PC-3 (cell line): ENCODE measurements around the gene SCN7A. TPM values are rescaled to one million over a fixed set of nuclear protein-coding genes. Genes with fewer than 3 reads are reported as not detected.

ENCODE experiments used
- ATAC-seq: fragments of 200-7000 bp; cut with Tn5 transposase; 2 replicates; pipeline ENCODE4 v1.9.1; 2020; ENCODE audit warnings: mild to moderate bottlenecking, moderate library complexity
- BruUV-seq: library from RNA; stranded (reverse); fragments of 400-500 nt; replicated peaks from 2 replicates; lab custom pipeline; 2021; lab: Mats Ljungman, UMichigan
- CTCF ChIA-PET: fragments of 300-600 bp; sonication (Branson Sonifier 250); formaldehyde crosslinking; loops from one replicate; lab custom pipeline; 2022; ENCODE audit warnings: antibody characterized with exemption; lab: Charles Lee
- POLR2A ChIA-PET: fragments of 300-600 bp; sonication (Branson Sonifier 250); formaldehyde crosslinking; loops from one replicate; lab custom pipeline; 2022; ENCODE audit warnings: antibody characterized with exemption; ENCODE audit not compliant: unreplicated experiment; lab: Charles Lee
- DNase-seq: peaks from one replicate; pipeline ENCODE4 v3.0.0-alpha.2; 2015
- H2AFZ ChIP-seq: fragments of 300-600 bp; sonication (generic); 2 replicates; pipeline ENCODE4 v1.6.0; 2016; ENCODE audit warnings: antibody characterized with exemption, low read length
- H3F3A ChIP-seq: fragments of 300-600 bp; sonication (generic); one replicate; pipeline ENCODE4 v1.6.0; 2017; ENCODE audit warnings: antibody characterized with exemption, low read length, control low read depth, mild to moderate bottlenecking; ENCODE audit not compliant: unreplicated experiment
- H3K27ac ChIP-seq: fragments of 300-600 bp; sonication (generic); 2 replicates; pipeline ENCODE4 v1.5.1; 2016; ENCODE audit warnings: mild to moderate bottlenecking, low read length
- H3K27me3 ChIP-seq: fragments of 300-600 bp; sonication (generic); 2 replicates; pipeline ENCODE4 v1.6.1; 2016; ENCODE audit warnings: low read length, mixed read lengths
- H3K36me3 ChIP-seq: fragments of 300-600 bp; sonication (generic); 2 replicates; pipeline ENCODE4 v1.6.1; 2016; ENCODE audit warnings: low read depth, mixed run types, low read length, mixed read lengths
- H3K4me1 ChIP-seq: fragments of 300-600 bp; sonication (generic); 2 replicates; pipeline ENCODE4 v1.5.1; 2016; ENCODE audit warnings: low read length; ENCODE audit not compliant: insufficient read depth
- H3K4me2 ChIP-seq: fragments of 300-600 bp; sonication (generic); 2 replicates; pipeline ENCODE4 v1.6.0; 2016; ENCODE audit warnings: low read length
- H3K4me3 ChIP-seq: fragments of 300-600 bp; sonication (generic); 2 replicates; pipeline ENCODE4 v1.5.1; 2016; ENCODE audit warnings: mild to moderate bottlenecking, low read length, mixed read lengths
- H3K79me2 ChIP-seq: fragments of 300-600 bp; sonication (generic); 2 replicates; pipeline ENCODE4 v1.6.1; 2017; ENCODE audit warnings: low read length, mixed read lengths
- H3K9ac ChIP-seq: fragments of 300-600 bp; sonication (generic); 2 replicates; pipeline ENCODE4 v1.6.0; 2016; ENCODE audit warnings: mild to moderate bottlenecking, low read length
- H3K9me2 ChIP-seq: fragments of 300-600 bp; sonication (generic); replicated peaks from 2 replicates; pipeline ENCODE4 v1.6.1; 2016; ENCODE audit warnings: mixed run types, low read length, mixed read lengths
- H3K9me3 ChIP-seq: fragments of 300-600 bp; sonication (generic); 2 replicates; pipeline ENCODE4 v1.6.1; 2016; ENCODE audit warnings: low read length, mixed read lengths
- H4K20me1 ChIP-seq: fragments of 300-600 bp; sonication (generic); 2 replicates; pipeline ENCODE4 v1.6.1; 2016; ENCODE audit warnings: low read length, mixed read lengths
- EZH2 ChIP-seq: fragments of 300-600 bp; sonication (generic); IDR thresholded peaks from one replicate; pipeline ENCODE4 v1.6.1; 2017; ENCODE audit warnings: antibody characterized with exemption, mild to moderate bottlenecking, low read length; ENCODE audit not compliant: unreplicated experiment
- EZH2phosphoT487 ChIP-seq: fragments of 300-600 bp; sonication (generic); IDR thresholded peaks from 2 replicates; pipeline ENCODE4 v1.6.1; 2018; ENCODE audit warnings: mild to moderate bottlenecking, antibody characterized with exemption, low read length, borderline replicate concordance
- intact Hi-C: fragments of 100-400 bp; cut with micrococcal nuclease; formaldehyde crosslinking; loops from 2 replicates; pipeline ENCODE4 v1.9.0; 2023
- total RNA-seq: library from RNA; depleted of rRNA; stranded (reverse); fragments of >200 nt; gene quantifications from 2 replicates; pipeline ENCODE4 v1.2.3, GENCODE V29; 2014
- TF ChIP-seq, protein P1 (sequence below): fragments of 300-600 bp; sonication (generic); conservative IDR thresholded peaks from 2 replicates; pipeline ENCODE4 v1.5.1; 2017; ENCODE audit warnings: antibody characterized with exemption, low read depth, mild to moderate bottlenecking, low read length

Gene SCN7A
- total RNA-seq, 1 experiment from 2014 or later, result not detected

DNA sequence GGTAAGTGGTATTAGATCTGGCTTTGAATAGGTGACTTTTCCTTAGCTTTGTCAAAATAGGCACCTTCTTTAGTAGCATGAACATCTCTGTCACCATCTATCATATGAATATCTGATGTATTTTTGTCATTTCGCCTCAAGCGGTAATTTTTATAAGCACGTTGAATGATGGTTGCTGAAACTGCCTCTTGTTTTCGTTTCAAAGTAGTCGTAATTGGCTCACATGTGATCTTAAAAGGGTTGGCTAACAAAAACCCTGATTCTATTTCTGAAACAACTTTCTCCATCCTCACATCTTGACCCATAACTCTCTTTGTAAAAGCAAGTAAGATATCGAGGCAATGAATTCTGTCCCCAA, 88.5 kb downstream of the SCN7A start:
- POLR2A ChIA-PET, result no interaction called here
- Histone ChIP-seq H3K4me2 (no peak overlapping the region), H4K20me1 (no peaks in the 10 kb centered on the region), H3K27ac (no peak overlapping the region), H3K9ac (no peak overlapping the region), H3K36me3 (no peaks in the 10 kb centered on the region), H3K27me3 (peaks cover 7% of the 10 kb centered on the region; the same call in 1 of the 2 replicates), H3K9me3 (no peaks in the 10 kb centered on the region), H3K9me2 (no peaks in the 10 kb centered on the region), H2AFZ (no peak overlapping the region), H3K79me2 (no peaks in the 10 kb centered on the region), H3K4me3 (no peak overlapping the region), H3K4me1 (peaks cover under 1% of the 10 kb centered on the region; the same call in 1 of the 2 replicates), H3F3A (no peaks in the 10 kb centered on the region)
- DNase-seq (no peak), ATAC-seq (no peak)
- TF ChIP-seq EZH2phosphoT487 (no peak), EZH2 (no peak)
- TF ChIP-seq, protein P1, sequence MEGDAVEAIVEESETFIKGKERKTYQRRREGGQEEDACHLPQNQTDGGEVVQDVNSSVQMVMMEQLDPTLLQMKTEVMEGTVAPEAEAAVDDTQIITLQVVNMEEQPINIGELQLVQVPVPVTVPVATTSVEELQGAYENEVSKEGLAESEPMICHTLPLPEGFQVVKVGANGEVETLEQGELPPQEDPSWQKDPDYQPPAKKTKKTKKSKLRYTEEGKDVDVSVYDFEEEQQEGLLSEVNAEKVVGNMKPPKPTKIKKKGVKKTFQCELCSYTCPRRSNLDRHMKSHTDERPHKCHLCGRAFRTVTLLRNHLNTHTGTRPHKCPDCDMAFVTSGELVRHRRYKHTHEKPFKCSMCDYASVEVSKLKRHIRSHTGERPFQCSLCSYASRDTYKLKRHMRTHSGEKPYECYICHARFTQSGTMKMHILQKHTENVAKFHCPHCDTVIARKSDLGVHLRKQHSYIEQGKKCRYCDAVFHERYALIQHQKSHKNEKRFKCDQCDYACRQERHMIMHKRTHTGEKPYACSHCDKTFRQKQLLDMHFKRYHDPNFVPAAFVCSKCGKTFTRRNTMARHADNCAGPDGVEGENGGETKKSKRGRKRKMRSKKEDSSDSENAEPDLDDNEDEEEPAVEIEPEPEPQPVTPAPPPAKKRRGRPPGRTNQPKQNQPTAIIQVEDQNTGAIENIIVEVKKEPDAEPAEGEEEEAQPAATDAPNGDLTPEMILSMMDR, result no peak
- CTCF ChIA-PET, result no interaction called here
- intact Hi-C loops, result no loop called here
- BruUV-seq, result no TSS peak

DNA sequence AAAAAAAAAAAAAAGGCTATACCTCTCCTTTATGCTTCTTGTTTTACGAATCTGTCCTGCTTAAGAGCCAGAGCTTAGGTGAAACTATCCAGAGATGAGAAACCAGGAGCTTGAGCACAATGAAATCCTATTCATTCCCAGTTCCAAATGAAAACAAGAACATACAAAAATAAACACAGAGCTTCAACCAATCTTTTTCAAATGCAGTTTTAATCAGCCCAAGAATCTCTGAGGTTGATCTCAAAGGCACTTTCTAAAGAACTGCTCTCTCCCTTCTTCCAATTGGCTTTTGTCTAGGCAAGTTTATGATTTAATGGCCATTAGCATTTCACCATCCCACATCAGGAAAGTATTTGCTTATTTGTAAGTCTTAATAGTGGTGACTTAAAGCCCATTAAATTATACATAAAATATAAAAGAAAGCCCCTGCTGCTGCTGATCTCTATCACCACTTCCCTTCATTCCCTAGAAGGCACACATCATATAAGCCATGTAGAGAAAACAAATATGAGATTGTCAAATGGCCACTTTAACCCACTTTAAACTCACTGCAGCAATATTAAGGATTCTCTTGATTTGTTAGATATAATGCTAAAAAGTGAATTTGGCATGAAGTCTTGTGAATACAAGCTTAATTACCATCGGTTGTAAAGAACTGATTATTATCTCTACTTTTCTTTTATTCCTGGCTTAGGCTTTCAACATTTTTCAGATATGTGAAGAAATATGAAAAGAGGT, 89.0 kb downstream of the SCN7A start:
- H3K36me3 ChIP-seq, result no peaks in the 10 kb centered on the region
- no peak overlapping the region for H2AFZ ChIP-seq
- TF ChIP-seq EZH2phosphoT487, result no peak
- TF ChIP-seq, protein P1, result no peak
- TF ChIP-seq EZH2, result no peak
- intact Hi-C loops, result no loop called here
- no peaks in the 10 kb centered on the region for H3K4me1 ChIP-seq
- H3K9me3 ChIP-seq, result no peaks in the 10 kb centered on the region
- no peak for DNase-seq
- no peaks in the 10 kb centered on the region for H4K20me1 ChIP-seq
- H3K27me3 ChIP-seq, result peaks cover 7% of the 10 kb centered on the region; the same call in 1 of the 2 replicates
- H3K4me3 ChIP-seq, result no peak overlapping the region
- H3K9me2 ChIP-seq, result no peaks in the 10 kb centered on the region
- no TSS peak for BruUV-seq
- CTCF ChIA-PET, result interaction anchor here (0.6 kb wide), 1 partner anchor 277 kb away, joined by 5 read pairs; the partner anchor contains the start of gene SCN1A
- H3K4me2 ChIP-seq, result no peak overlapping the region
- H3K27ac ChIP-seq, result no peak overlapping the region
- H3K79me2 ChIP-seq, result no peaks in the 10 kb centered on the region
- no peak for ATAC-seq
- no peak overlapping the region for H3K9ac ChIP-seq
- POLR2A ChIA-PET, result no interaction called here
- no peaks in the 10 kb centered on the region for H3F3A ChIP-seq

DNA sequence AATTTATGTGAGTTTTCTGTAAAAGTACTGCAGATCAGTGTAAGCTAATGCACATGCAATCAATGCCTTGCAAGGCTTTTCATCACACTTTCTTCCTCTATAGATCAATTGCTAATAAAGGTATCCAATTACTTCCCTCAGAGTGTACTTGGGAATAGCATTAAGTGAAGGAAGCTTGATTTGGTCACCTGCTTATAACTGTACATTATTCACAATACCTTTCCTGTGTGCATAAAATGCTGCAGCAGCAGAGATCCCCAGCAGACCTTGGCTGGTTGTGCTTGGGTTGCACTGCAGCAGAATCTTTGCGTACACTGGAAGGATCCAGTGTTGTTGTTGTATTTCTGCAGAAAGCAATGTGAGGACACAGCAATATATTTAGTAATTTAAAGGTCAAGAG, 99.8 kb downstream of the SCN7A start:
- Histone ChIP-seq H4K20me1 (no peaks in the 10 kb centered on the region), H3K9ac (no peak overlapping the region), H3K36me3 (no peaks in the 10 kb centered on the region), H3K79me2 (no peaks in the 10 kb centered on the region), H3K27me3 (no peaks in the 10 kb centered on the region), H2AFZ (no peak overlapping the region), H3K27ac (no peak overlapping the region), H3F3A (no peaks in the 10 kb centered on the region), H3K4me3 (no peak overlapping the region), H3K4me2 (no peak overlapping the region), H3K9me3 (no peaks in the 10 kb centered on the region), H3K4me1 (no peaks in the 10 kb centered on the region), H3K9me2 (no peaks in the 10 kb centered on the region)
- no peak for TF ChIP-seq EZH2phosphoT487
- TF ChIP-seq, protein P1, result no peak
- TF ChIP-seq EZH2, result no peak
- intact Hi-C loops, result no loop called here
- ATAC-seq, result no peak
- BruUV-seq, result no TSS peak
- POLR2A ChIA-PET, result interaction anchor here (0.6 kb wide), 1 partner anchor 600 kb away, joined by 3 read pairs; the partner anchor contains the start of gene GALNT3
- no peak for DNase-seq
- CTCF ChIA-PET, result no interaction called here
